Peyer's patch (tissue), 4 donors: ENCODE data around the gene FGFR2.

Experiments
- POLR2A ChIP-seq, 2 donors: fragments of 450-650 bp; IDR thresholded peaks; one replicate each; pipeline ENCODE4 v1.5.1; 2017; ENCODE audit warnings: antibody characterized with exemption in 2 of 2, mild to moderate bottlenecking in 2 of 2, moderate library complexity in 2 of 2
- TF ChIP-seq, protein P1 (sequence below), 6 experiments: fragments of 450-650 bp in 4 of 6; fragments of 200-600 bp in 2 of 6; sonication (generic) in 1 of 6; IDR thresholded peaks; one replicate each; pipeline ENCODE4 v1.5.1; 2017 to 2019; ENCODE audit warnings: antibody characterized with exemption in 6 of 6, mild to moderate bottlenecking in 3 of 6, moderate library complexity in 1 of 6

DNA sequence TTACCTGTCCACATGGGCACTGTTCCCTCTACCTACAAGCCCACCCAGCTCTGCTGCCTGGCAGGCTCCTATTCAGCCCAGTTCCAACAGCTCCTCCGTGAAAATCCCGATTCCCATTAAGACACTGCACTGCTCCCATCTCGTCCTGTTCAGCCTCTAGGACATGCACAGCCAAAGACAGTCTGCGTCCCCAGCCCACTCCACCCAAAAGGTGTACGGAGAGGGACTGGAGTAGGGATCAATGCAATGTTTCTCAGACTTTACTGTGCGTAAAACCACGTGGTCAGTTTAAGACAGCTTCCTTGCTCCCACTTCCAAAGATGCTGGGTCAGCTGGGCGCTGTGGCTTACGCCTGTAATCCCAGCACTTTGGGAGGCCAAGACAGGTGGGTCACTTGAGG, 19.9 kb downstream of the FGFR2 start:
- TF ChIP-seq, protein P1, sequence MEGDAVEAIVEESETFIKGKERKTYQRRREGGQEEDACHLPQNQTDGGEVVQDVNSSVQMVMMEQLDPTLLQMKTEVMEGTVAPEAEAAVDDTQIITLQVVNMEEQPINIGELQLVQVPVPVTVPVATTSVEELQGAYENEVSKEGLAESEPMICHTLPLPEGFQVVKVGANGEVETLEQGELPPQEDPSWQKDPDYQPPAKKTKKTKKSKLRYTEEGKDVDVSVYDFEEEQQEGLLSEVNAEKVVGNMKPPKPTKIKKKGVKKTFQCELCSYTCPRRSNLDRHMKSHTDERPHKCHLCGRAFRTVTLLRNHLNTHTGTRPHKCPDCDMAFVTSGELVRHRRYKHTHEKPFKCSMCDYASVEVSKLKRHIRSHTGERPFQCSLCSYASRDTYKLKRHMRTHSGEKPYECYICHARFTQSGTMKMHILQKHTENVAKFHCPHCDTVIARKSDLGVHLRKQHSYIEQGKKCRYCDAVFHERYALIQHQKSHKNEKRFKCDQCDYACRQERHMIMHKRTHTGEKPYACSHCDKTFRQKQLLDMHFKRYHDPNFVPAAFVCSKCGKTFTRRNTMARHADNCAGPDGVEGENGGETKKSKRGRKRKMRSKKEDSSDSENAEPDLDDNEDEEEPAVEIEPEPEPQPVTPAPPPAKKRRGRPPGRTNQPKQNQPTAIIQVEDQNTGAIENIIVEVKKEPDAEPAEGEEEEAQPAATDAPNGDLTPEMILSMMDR (IDR thresholded peaks at IDR 0.05): no peak
- no peak for TF ChIP-seq POLR2A (IDR thresholded peaks at IDR 0.05)
